Kidney epithelial cell (primary cell): ENCODE data around the gene SMAD6. TPM values are rescaled to one million over a fixed set of nuclear protein-coding genes. Genes with fewer than 3 reads are reported as not detected.

Experiments used
- DNase-seq: peaks from one replicate; pipeline ENCODE4 v3.0.0-alpha.2; 2010; ENCODE audit warnings: low read depth
- H3K27me3 ChIP-seq: 2 replicates; pipeline ENCODE4 v1.6.0; 2011; ENCODE audit warnings: low read length; ENCODE audit not compliant: control insufficient read depth, insufficient read depth
- H3K36me3 ChIP-seq: 2 replicates; pipeline ENCODE4 v1.5.1; 2011; ENCODE audit warnings: low read length; ENCODE audit not compliant: control insufficient read depth, insufficient read depth
- H3K4me3 ChIP-seq: 2 replicates; pipeline ENCODE4 v1.5.1; 2011; ENCODE audit warnings: low read depth, mild to moderate bottlenecking, control low read depth, low read length
- total RNA-seq: library from RNA; depleted of rRNA; stranded (reverse); fragments of >200 nt; gene quantifications from 2 replicates; pipeline ENCODE4 v1.2.3, GENCODE V29; 2015
- TF ChIP-seq, protein P1 (sequence below): IDR thresholded peaks from 2 replicates; pipeline ENCODE4 v1.5.1; 2011; ENCODE audit warnings: mild to moderate bottlenecking, moderate library complexity, low read length, control low read depth, inconsistent platforms; ENCODE audit not compliant: insufficient read depth, poor library complexity, severe bottlenecking

Gene SMAD6
- total RNA-seq, 1 donor from 2014 or later, result 8.3 TPM

DNA sequence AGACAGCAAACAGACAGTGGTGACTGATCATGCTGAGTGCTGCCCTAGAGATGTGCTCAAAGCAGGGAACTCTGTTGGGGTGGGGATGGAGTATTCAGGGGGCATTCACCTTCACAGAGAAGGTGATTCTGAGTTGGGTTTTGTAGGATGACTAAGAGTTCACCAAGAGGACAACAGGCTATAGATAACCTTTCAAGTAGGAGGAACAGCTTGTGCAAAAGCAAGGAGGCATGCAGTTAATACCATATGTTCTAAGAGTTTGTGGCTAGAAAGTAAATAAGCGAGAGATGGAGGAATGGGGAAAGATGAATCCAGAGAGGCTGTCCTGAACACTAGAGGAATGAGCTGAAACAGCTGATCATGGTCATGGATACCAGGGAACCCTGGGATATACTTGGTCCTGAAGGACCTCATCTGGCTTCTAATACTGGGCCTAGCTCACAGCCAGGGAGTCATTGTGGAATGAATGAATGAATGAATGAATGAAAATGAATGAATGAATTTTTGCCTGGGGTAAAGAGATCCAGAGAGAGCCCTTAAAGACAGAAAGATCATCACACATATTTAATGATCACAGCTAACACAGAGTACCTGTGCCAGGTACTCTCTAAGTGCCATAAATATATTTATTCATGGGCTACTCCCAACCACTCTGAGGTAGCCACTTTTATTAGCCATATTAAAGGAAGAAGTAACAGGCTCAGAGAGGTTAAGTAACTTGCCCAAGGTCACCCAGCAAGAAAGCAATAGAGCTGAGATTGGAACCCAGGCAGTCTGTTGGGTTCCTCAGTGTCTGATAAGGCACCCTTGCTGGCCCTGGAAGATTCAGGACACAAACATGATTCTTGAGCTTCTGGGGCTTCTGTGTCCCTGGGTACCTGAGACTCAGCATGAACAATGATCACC lies 22.0 kb downstream of the SMAD6 start:
- Histone ChIP-seq H3K4me3 (no peak overlapping the region), H3K36me3 (no peaks in the 10 kb centered on the region), H3K27me3 (no peaks in the 10 kb centered on the region)
- no peak for DNase-seq
- TF ChIP-seq, protein P1, sequence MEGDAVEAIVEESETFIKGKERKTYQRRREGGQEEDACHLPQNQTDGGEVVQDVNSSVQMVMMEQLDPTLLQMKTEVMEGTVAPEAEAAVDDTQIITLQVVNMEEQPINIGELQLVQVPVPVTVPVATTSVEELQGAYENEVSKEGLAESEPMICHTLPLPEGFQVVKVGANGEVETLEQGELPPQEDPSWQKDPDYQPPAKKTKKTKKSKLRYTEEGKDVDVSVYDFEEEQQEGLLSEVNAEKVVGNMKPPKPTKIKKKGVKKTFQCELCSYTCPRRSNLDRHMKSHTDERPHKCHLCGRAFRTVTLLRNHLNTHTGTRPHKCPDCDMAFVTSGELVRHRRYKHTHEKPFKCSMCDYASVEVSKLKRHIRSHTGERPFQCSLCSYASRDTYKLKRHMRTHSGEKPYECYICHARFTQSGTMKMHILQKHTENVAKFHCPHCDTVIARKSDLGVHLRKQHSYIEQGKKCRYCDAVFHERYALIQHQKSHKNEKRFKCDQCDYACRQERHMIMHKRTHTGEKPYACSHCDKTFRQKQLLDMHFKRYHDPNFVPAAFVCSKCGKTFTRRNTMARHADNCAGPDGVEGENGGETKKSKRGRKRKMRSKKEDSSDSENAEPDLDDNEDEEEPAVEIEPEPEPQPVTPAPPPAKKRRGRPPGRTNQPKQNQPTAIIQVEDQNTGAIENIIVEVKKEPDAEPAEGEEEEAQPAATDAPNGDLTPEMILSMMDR, result no peak

DNA sequence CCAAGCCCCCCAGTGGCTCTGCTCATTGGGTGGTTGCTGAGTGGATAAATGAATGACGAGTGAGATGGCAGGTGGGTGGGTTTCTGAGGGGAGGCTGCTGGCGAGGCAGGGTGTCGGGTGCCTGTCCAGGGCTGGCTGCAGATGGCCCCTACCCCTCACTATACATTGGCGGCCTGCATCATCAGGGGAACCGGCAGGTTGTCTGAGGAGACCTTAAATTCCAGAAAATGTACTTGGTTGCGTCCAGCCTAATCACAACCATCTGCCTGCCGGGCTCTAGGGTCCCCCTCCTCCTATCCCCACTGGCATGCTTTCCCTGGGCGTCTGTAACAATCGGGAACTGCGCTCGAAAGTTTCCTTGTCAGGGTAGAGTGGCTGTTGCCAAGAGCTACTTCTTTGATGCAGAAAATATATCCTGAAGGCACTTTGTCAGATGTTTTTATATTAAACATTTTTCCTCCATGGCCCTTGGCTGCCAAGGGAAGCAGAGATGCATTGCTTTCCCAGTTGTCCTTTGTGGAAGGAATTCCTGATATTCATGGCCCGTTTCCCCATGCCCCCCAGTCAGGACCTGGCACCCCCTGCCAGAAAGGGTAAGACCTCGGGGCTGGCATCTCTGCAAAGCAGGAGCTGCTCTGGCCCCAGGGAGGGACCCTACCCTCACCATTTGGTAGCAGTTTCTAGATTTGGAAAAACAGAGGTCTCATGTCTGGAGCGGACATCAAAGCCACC lies 22.9 kb downstream of the SMAD6 start:
- DNase-seq, result no peak
- no peak overlapping the region for H3K4me3 ChIP-seq
- TF ChIP-seq, protein P1, result no peak
- H3K36me3 ChIP-seq, result no peaks in the 10 kb centered on the region
- no peaks in the 10 kb centered on the region for H3K27me3 ChIP-seq

DNA sequence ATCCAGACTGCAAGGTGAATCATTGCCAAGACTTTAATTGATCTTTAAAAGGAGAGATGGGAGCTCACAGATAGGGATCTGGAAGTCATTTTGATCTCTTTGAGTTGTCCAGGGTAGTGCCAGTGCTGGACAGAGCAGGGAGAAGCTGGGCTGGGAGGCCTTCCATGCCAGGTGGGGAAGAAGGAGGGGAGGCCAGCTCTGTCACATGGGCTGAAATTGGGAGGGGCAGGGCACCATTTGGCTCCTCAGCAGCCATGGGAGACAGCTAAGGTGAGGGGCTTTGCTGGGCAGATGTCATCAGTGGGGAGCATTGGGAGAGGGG lies 23.4 kb downstream of the SMAD6 start:
- Histone ChIP-seq H3K27me3 (no peaks in the 10 kb centered on the region), H3K36me3 (no peaks in the 10 kb centered on the region), H3K4me3 (no peak overlapping the region)
- TF ChIP-seq, protein P1, result no peak
- no peak for DNase-seq

DNA sequence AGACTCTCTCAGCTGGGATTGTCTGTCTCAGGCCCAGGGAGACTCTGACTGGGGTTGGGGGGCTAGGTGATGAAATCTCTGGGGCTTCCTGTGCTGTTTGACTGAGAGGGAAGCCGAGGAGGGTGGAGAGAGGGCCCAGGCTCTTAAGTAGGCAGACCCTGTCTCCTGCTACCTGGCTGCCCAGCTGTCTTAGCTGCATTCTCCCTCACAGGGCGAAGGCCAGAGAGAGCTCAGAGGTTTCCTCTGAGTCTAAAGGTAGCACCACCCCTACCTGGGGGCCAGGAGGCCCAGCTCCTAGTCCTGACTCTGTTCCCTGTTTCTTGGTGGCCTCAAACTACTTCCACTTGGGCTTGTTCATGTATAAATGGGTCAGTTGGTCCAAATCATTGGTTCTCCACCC lies 24.4 kb downstream of the SMAD6 start:
- no peaks in the 10 kb centered on the region for H3K36me3 ChIP-seq
- no peak overlapping the region for H3K4me3 ChIP-seq
- no peak for DNase-seq
- TF ChIP-seq, protein P1, result no peak
- no peaks in the 10 kb centered on the region for H3K27me3 ChIP-seq

DNA sequence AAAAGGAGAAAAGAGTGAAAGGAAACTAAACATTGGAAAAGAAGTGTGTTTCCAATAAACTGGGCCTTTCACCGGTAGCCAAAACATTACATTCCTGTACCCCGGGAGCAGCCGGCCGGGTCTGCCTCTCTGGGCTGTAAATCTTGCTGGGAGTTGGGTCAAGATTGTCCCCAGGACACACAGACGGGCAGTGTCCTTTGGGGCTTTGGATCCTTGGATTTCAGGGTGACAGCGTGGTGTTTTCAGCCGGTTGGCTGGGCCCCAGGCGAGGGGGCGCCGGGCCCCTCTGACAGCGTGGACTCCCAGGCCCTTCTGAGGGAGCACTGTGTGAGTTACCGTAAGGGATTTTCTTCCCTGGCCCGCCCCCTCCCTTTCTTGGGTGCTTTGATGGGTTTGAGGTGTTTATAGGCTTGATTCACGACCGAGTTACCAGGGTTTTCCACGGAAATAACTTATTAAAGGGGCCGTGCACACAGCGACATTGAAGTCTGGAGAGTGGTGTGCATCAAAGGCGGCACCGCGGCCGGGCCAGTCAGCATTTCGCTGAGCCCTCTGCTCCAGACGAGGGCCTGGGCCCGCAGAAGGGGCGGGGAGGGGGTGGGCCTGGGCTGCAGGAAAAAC lies 27.4 kb downstream of the SMAD6 start:
- TF ChIP-seq, protein P1, result no peak
- H3K36me3 ChIP-seq, result peaks cover 1% of the 10 kb centered on the region
- no peak for DNase-seq
- no peaks in the 10 kb centered on the region for H3K27me3 ChIP-seq
- no peak overlapping the region for H3K4me3 ChIP-seq
